ENCODE data around the gene MEGF8. TPM values are rescaled to one million over a fixed set of nuclear protein-coding genes. Genes with fewer than 3 reads are reported as not detected.

Gene MEGF8
- total and polyA plus RNA-seq, 9 of the 15 experiments (the other 6 are each of a cell fraction or from before 2014, with no cell fraction given): 0.28 to 13.1 (median 3.0) TPM

DNA sequence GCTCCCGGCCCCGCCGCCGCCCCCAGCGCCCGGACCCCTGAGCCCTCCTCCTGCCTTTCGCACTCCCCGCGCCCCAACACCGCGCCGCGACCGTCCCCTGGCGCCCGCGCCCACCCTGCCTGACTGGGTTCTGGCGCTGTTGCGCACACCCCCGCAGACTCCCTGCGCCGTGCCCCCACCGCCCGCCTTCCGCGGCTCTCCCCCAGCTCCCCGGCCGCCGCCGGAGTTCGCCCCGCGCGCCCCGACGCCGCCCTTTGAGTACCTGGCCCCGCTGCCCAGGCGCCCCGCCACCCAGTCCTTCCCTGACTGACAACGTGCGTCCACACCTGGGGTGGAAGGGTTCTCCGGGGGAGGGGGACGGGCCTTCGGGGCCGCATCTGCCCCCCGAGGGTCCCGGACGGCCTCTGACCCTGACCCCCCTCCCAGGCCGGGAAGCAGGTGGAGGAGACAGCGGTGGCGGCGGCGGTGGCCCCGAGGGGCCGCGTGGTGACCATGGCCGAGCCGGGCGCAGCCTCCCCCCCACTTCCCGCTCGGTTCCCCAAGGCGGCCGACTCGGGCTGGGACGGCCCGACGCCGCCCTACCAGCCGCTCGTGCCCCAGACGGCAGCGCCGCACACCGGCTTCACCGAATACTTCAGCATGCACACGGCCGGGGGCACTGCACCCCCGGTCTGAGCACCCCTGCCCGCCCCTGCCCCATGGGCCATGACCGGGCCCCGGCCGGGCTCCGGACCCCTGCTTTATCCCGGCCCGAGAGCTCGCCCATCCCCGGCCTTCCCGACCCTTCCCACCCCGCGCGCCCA is 1.4 kb upstream of the MEGF8 start:
- no peak for DNase-seq (ENCODE audit: extremely low read depth in 1 of 4, low spot score in 3 of 4)
- Histone ChIP-seq H3K79me2 (ENCODE audit: control insufficient read depth, insufficient read depth, low read length) (peaks cover 20% of the 10 kb centered on the region), H3K4me3 (no peak overlapping the region), H3K27ac (ENCODE audit: extremely low read depth, low read depth, low read length) (no peak overlapping the region), H3K9me1 (ENCODE audit: control insufficient read depth, insufficient read depth, low read length) (no peaks in the 10 kb centered on the region), H3K9me3 (replicated peaks; ENCODE audit: control insufficient read depth, insufficient read depth, low read depth, low read length) (no peaks in the 10 kb centered on the region), H3K27me3 (ENCODE audit: control insufficient read depth in 2 of 2, insufficient read depth in 2 of 2, low read length in 2 of 2) (peaks cover 0 to 2% of the 10 kb centered on the region in 2 experiments; a peak in 1 of 5 replicates), H2AFZ (ENCODE audit: low read depth, low read length) (no peak overlapping the region), H3K4me2 (ENCODE audit: insufficient read depth, low read length) (no peak overlapping the region), H4K20me1 (replicated peaks; ENCODE audit: control insufficient read depth, insufficient read depth, low read length) (no peaks in the 10 kb centered on the region; the same call in 1 of the 2 replicates), H3K4me1 (replicated peaks in 1 of 2; ENCODE audit: control insufficient read depth in 2 of 2, insufficient read depth in 2 of 2, low read length in 2 of 2) (peaks cover 8 to 27% of the 10 kb centered on the region in 2 experiments; a peak in 4 of 5 replicates), H3K9ac (ENCODE audit: insufficient read depth in 1 of 2, low read depth in 2 of 2, low read length in 2 of 2) (no peak overlapping the region), H3K36me3 (ENCODE audit: control insufficient read depth, insufficient read depth, low read length) (no peaks in the 10 kb centered on the region)
- peak; percentile 66; the same call in 1 of the 2 replicates for TF ChIP-seq ZBTB33 (CRISPR knock-in tag; IDR thresholded peaks at IDR 0.05)
- 0 out of 2 replicates have a peak, but pooled peaks have one; percentile 38 for TF ChIP-seq HNRNPL (IDR thresholded peaks at IDR 0.05; ENCODE audit: low read depth, low read length)
- no peak for TF ChIP-seq UBTF (IDR thresholded peaks at IDR 0.05; ENCODE audit: borderline replicate concordance in 1 of 2, low read depth in 2 of 2, low read length in 2 of 2)
- ChIA-PET CTCF (ENCODE audit: low intra/inter-chr PET ratio) (interaction anchor here (0.7 to 1.6 kb wide), 4 partner anchors 11 to 215 kb away, joined by 3 to 8 read pairs (median 4); partner anchors contain the start of gene TMEM145), POLR2A (no interaction called here)
- 83% methylated on average over 24 of the region's 92 CpGs for WGBS (ENCODE audit: insufficient coverage, low coverage, missing lambda C conversion rate)
- no peak for FAIRE-seq
- in situ Hi-C loops (cut with MboI) (loop anchor here (10.0 kb wide), 1 partner anchor 189 kb away; the partner anchor contains the start of gene POU2F2), intact Hi-C loops (cut with micrococcal nuclease) (loop anchor here (10.0 kb wide), 2 partner anchors 111 to 189 kb away; partner anchors contain the start of gene POU2F2)
- no TSS peak for BruUV-seq (replicated peaks)
- no peak for ATAC-seq

All from K562 (cell line).